Measurements from ENCODE around the gene PRSS50. TPM values are rescaled to one million over a fixed set of nuclear protein-coding genes. Genes with fewer than 3 reads are reported as not detected.
"Not testable (repeated sequence)": the region's sequence is repeated elsewhere in the genome, so short reads cannot be mapped to it uniquely, and the experiment has no call there.

Gene PRSS50
- total RNA-seq, 2 donors from 2014 or later, result 0.14 to 0.80 TPM

GRCh38 chr3:46746711-46747110, 29.0 kb upstream of the PRSS50 start:
- TF ChIP-seq POLR2AphosphoS5 (IDR thresholded peaks at IDR 0.05), result no peak
- no peak for TF ChIP-seq CTCF (IDR thresholded peaks at IDR 0.05)
- TF ChIP-seq POLR2A (IDR thresholded peaks at IDR 0.05), result no peak
- H3K27ac ChIP-seq, result no peak overlapping the region
- intact Hi-C loops (cut with DNase I), result no loop called here
- no peaks in the 10 kb centered on the region for H3K27me3 ChIP-seq (replicated peaks; ENCODE audit: insufficient read depth)
- no peak for DNase-seq (ENCODE audit: low spot score)
- H3K4me3 ChIP-seq, result no peak overlapping the region
- H3K4me1 ChIP-seq (replicated peaks), result no peaks in the 10 kb centered on the region
- H3K36me3 ChIP-seq, result no peaks in the 10 kb centered on the region
- H3K9me3 ChIP-seq, result no peaks in the 10 kb centered on the region

- no peak overlapping the region for H3K4me3 ChIP-seq
- TF ChIP-seq POLR2AphosphoS5 (IDR thresholded peaks at IDR 0.05) (no peak), CTCF (IDR thresholded peaks at IDR 0.05) (no peak), POLR2A (IDR thresholded peaks at IDR 0.05) (no peak)
- DNase-seq (ENCODE audit: low spot score), result no peak
- intact Hi-C loops (cut with DNase I), result no loop called here
- no peaks in the 10 kb centered on the region for H3K9me3 ChIP-seq
- WGBS, result 69% methylated on average over 12 of the region's 12 CpGs
- H3K36me3 ChIP-seq, result no peaks in the 10 kb centered on the region
- H3K27ac ChIP-seq, result no peak overlapping the region
- H3K4me1 ChIP-seq (replicated peaks), result no peaks in the 10 kb centered on the region
- H3K27me3 ChIP-seq (replicated peaks; ENCODE audit: insufficient read depth), result no peaks in the 10 kb centered on the region
Observed at GRCh38 chr3:46742992-46743585, 25.4 kb upstream of the PRSS50 start.

- H3K27me3 ChIP-seq (replicated peaks; ENCODE audit: insufficient read depth); H3K27ac ChIP-seq; DNase-seq (ENCODE audit: low spot score); H3K36me3 ChIP-seq; H3K4me1 ChIP-seq (replicated peaks); intact Hi-C loops (cut with DNase I); H3K9me3 ChIP-seq; H3K4me3 ChIP-seq: not testable (repeated sequence)
- WGBS, result 93% methylated on average over 3 of the region's 3 CpGs
Observed at GRCh38 chr3:46739565-46739964, 21.9 kb upstream of the PRSS50 start.

GRCh38 chr3:46737329-46737731, 19.7 kb upstream of the PRSS50 start:
- intact Hi-C loops (cut with DNase I), result no loop called here

GRCh38 chr3:46736006-46736872, 18.6 kb upstream of the PRSS50 start:
- no peak for TF ChIP-seq CTCF (IDR thresholded peaks at IDR 0.05)
- TF ChIP-seq POLR2A (IDR thresholded peaks at IDR 0.05), result no peak
- TF ChIP-seq POLR2AphosphoS5 (IDR thresholded peaks at IDR 0.05), result no peak
- intact Hi-C loops (cut with DNase I), result no loop called here
- WGBS, result 95% methylated on average over 20 of the region's 20 CpGs

More at GRCh38 chr3:46737329-46737731, 19.7 kb upstream of the PRSS50 start:
- 31% methylated on average over 4 of the region's 4 CpGs for WGBS
- no peak overlapping the region for H3K4me3 ChIP-seq
- no peak for TF ChIP-seq CTCF (IDR thresholded peaks at IDR 0.05)
- TF ChIP-seq POLR2A (IDR thresholded peaks at IDR 0.05), result no peak
- no peak for TF ChIP-seq POLR2AphosphoS5 (IDR thresholded peaks at IDR 0.05)
- no peak overlapping the region for H3K27ac ChIP-seq
- H3K36me3 ChIP-seq, result no peaks in the 10 kb centered on the region
- no peaks in the 10 kb centered on the region for H3K27me3 ChIP-seq (replicated peaks; ENCODE audit: insufficient read depth)
- DNase-seq (ENCODE audit: low spot score), result no peak
- no peaks in the 10 kb centered on the region for H3K4me1 ChIP-seq (replicated peaks)
- H3K9me3 ChIP-seq, result no peaks in the 10 kb centered on the region

More at GRCh38 chr3:46736006-46736872, 18.6 kb upstream of the PRSS50 start:
- Histone ChIP-seq H3K4me1 (replicated peaks) (no peaks in the 10 kb centered on the region), H3K4me3 (no peak overlapping the region), H3K27me3 (replicated peaks; ENCODE audit: insufficient read depth) (no peaks in the 10 kb centered on the region), H3K27ac (no peak overlapping the region), H3K36me3 (no peaks in the 10 kb centered on the region), H3K9me3 (no peaks in the 10 kb centered on the region)
- DNase-seq (ENCODE audit: low spot score), result no peak

Data from prostate gland (tissue), 2 donors.